A673 (cell line): ENCODE results near the gene LRRC10. TPM values are rescaled to one million over a fixed set of nuclear protein-coding genes. Genes with fewer than 3 reads are reported as not detected.

Experiments
- BruUV-seq: library from RNA; stranded (reverse); fragments of 400-500 nt; replicated peaks from 2 replicates; lab custom pipeline; 2021; lab: Mats Ljungman, UMichigan
- CTCF ChIA-PET: fragments of 300-600 bp; sonication (Branson Sonifier 250); formaldehyde crosslinking; loops from one replicate; lab custom pipeline; 2022; ENCODE audit warnings: antibody characterized with exemption; lab: Charles Lee
- POLR2A ChIA-PET: fragments of 300-600 bp; sonication (Branson Sonifier 250); formaldehyde crosslinking; loops from one replicate; lab custom pipeline; 2022; ENCODE audit warnings: antibody characterized with exemption; ENCODE audit not compliant: low non-redundant PET; lab: Charles Lee
- DNase-seq: peaks from one replicate; pipeline ENCODE4 v3.0.0-alpha.2; 2015; ENCODE audit warnings: low spot score
- H3K27ac ChIP-seq: fragments of 200-600 bp; sonication (generic); 2 replicates; pipeline ENCODE4 v1.5.1; 2016; ENCODE audit warnings: mixed run types, low read depth, mild to moderate bottlenecking, mixed read lengths, antibody characterized with exemption, low read length; ENCODE audit not compliant: poor library complexity, severe bottlenecking
- H3K27me3 ChIP-seq: fragments of 200-600 bp; sonication (generic); replicated peaks from 2 replicates; pipeline ENCODE4 v1.6.1; 2017; ENCODE audit warnings: mixed run types, low read depth, mild to moderate bottlenecking, mixed read lengths, antibody characterized with exemption, low read length; ENCODE audit not compliant: insufficient read depth, poor library complexity
- H3K36me3 ChIP-seq: fragments of 200-600 bp; sonication (generic); 2 replicates; pipeline ENCODE4 v1.6.1; 2016; ENCODE audit warnings: mixed run types, mild to moderate bottlenecking, mixed read lengths, antibody characterized with exemption, low read length; ENCODE audit not compliant: insufficient read depth, poor library complexity, severe bottlenecking
- H3K4me1 ChIP-seq: fragments of 200-600 bp; sonication (generic); 2 replicates; pipeline ENCODE4 v1.6.1; 2017; ENCODE audit warnings: mixed run types, mild to moderate bottlenecking, mixed read lengths, antibody characterized with exemption, low read length; ENCODE audit not compliant: insufficient read depth, poor library complexity, severe bottlenecking
- H3K4me3 ChIP-seq: fragments of 200-600 bp; sonication (generic); 2 replicates; pipeline ENCODE4 v1.5.1; 2016; ENCODE audit warnings: low read depth, mixed run types, mild to moderate bottlenecking, mixed read lengths, low read length; ENCODE audit not compliant: poor library complexity, severe bottlenecking
- H3K9me3 ChIP-seq: fragments of 200-600 bp; sonication (generic); 2 replicates; pipeline ENCODE4 v1.6.1; 2016; ENCODE audit warnings: mixed run types, low read depth, mild to moderate bottlenecking, mixed read lengths, antibody characterized with exemption, low read length; ENCODE audit not compliant: poor library complexity, severe bottlenecking
- EZH2 ChIP-seq: fragments of 200-600 bp; sonication (generic); IDR thresholded peaks from 2 replicates; pipeline ENCODE4 v1.6.1; 2017; ENCODE audit warnings: borderline replicate concordance, low read depth, mild to moderate bottlenecking, mixed read lengths, antibody characterized with exemption, low read length; ENCODE audit not compliant: poor library complexity, severe bottlenecking
- intact Hi-C: fragments of 100-400 bp; cut with micrococcal nuclease; formaldehyde crosslinking; loops from one replicate; pipeline ENCODE4 v1.10.0; 2022; ENCODE audit not compliant: unreplicated experiment
- total RNA-seq: library from RNA; stranded (reverse); gene quantifications from 2 replicates; pipeline ENCODE4 v1.2.3, GENCODE V29; 2021
- TF ChIP-seq, protein P1 (sequence below): fragments of 300-800, 200-600 bp; sonication (generic); conservative IDR thresholded peaks from 2 replicates; pipeline ENCODE4 v1.5.1; 2017; ENCODE audit warnings: low read depth, mild to moderate bottlenecking, antibody characterized with exemption, low read length, moderate library complexity, mixed read lengths

The LRRC10 gene
- total RNA-seq, 1 experiment from 2014 or later: not detected

DNA sequence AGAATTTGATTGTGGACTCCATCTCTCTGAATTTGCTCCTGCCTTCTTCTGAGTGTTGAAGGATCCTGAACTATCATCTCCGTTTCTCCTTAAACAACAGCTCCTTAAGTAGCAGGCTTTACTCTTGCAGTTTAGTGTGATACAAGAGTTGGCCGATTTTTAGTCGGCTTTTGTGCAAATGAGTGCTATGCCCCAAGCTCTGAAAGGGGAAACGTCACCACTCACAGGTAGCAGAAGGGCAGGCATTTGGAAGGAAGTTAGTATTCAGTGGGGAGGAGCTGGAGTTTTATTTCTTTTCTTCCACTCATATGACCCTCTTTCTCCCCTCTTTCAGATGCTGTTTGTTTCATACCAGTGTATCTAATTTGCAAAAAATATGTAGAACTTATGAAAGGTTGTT, 36.5 kb upstream of the LRRC10 start:
- ChIA-PET POLR2A (no interaction called here), CTCF (no interaction called here)
- H3K9me3 ChIP-seq: no peaks in the 10 kb centered on the region
- H3K27me3 ChIP-seq: no peaks in the 10 kb centered on the region
- no TSS peak for BruUV-seq
- no peak for DNase-seq
- no peak overlapping the region for H3K27ac ChIP-seq
- no peak for TF ChIP-seq EZH2
- TF ChIP-seq, protein P1, sequence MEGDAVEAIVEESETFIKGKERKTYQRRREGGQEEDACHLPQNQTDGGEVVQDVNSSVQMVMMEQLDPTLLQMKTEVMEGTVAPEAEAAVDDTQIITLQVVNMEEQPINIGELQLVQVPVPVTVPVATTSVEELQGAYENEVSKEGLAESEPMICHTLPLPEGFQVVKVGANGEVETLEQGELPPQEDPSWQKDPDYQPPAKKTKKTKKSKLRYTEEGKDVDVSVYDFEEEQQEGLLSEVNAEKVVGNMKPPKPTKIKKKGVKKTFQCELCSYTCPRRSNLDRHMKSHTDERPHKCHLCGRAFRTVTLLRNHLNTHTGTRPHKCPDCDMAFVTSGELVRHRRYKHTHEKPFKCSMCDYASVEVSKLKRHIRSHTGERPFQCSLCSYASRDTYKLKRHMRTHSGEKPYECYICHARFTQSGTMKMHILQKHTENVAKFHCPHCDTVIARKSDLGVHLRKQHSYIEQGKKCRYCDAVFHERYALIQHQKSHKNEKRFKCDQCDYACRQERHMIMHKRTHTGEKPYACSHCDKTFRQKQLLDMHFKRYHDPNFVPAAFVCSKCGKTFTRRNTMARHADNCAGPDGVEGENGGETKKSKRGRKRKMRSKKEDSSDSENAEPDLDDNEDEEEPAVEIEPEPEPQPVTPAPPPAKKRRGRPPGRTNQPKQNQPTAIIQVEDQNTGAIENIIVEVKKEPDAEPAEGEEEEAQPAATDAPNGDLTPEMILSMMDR: no peak
- H3K36me3 ChIP-seq: no peaks in the 10 kb centered on the region
- no peaks in the 10 kb centered on the region for H3K4me1 ChIP-seq
- intact Hi-C loops: no loop called here
- H3K4me3 ChIP-seq: no peak overlapping the region

DNA sequence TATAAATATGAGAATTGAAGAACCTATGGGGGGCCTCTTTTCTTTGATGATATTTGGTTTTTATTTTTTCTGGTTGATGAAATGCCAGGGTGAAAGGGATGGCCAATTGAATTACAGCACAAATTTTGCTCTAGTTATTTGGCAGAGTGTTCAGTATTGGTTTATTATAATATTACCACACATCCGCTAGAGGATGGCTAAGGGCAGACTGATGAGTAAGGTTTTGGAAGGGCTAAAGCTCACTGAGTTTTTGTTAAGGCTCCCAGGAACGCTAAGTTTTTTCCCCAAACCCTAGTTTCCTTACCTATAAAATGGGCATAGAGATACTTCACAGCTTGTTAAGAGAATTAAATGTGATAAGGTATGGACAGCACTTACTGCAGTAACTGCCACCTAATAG, 34.3 kb upstream of the LRRC10 start:
- H3K27ac ChIP-seq: no peak overlapping the region
- TF ChIP-seq, protein P1: no peak
- TF ChIP-seq EZH2: no peak
- H3K4me3 ChIP-seq: no peak overlapping the region
- no peak for DNase-seq
- no peaks in the 10 kb centered on the region for H3K36me3 ChIP-seq
- no TSS peak for BruUV-seq
- H3K27me3 ChIP-seq: no peaks in the 10 kb centered on the region
- no peaks in the 10 kb centered on the region for H3K4me1 ChIP-seq
- CTCF ChIA-PET: no interaction called here
- POLR2A ChIA-PET: no interaction called here
- intact Hi-C loops: no loop called here
- no peaks in the 10 kb centered on the region for H3K9me3 ChIP-seq

DNA sequence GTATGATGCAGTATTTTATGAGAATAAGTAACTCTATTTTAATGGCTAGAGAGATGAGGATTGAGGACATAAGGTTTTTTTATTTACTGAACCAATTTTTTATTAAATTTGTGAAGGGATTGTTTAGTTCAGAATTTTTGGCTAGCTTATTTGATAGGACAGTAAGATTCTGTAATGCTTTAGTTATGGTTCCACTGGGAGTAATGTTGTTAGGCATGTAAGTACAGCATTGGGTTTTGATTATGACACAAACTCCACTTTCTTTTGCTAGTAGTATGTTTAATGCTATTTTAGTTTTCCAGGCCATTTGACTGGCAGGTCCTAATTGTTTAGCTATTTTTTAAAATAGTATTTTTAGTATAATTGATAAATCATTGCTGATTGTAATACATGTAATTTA, 33.8 kb upstream of the LRRC10 start:
- Histone ChIP-seq H3K27me3 (no peaks in the 10 kb centered on the region), H3K4me3 (no peak overlapping the region), H3K36me3 (no peaks in the 10 kb centered on the region), H3K9me3 (no peaks in the 10 kb centered on the region), H3K27ac (no peak overlapping the region), H3K4me1 (no peaks in the 10 kb centered on the region)
- ChIA-PET CTCF (no interaction called here), POLR2A (no interaction called here)
- no TSS peak for BruUV-seq
- no peak for DNase-seq
- intact Hi-C loops: no loop called here
- TF ChIP-seq, protein P1: no peak
- no peak for TF ChIP-seq EZH2
